GM10847 (cell line): ENCODE data around the gene GJC1.

Experiments used
- POLR2A ChIP-seq: IDR thresholded peaks from 2 replicates; pipeline ENCODE4 v1.6.1; 2011; ENCODE audit not compliant: insufficient read length; ENCODE audit errors: extremely low read depth

GJC1 gene

DNA sequence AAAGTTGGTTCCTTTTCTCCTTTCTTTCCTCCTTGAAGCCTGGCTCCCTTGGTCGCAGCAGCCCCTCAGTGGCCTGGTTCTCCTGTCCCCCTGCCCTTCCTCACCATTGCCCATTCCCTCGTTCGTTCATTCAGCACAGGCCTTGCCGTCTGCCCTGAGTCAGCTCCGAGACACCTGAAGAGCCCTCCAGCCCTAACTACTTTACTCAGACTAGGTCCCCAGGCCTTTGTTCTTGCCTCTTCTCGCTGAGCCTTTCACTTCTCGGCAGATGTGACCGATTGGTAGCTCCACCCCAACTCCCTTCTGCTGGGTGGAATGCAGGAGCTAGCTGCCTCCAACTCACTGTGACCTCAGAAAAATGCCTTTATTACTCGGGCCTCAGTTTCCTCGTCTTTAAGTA lies 78.3 kb downstream of the GJC1 start:
- TF ChIP-seq POLR2A = no peak

- no peak for TF ChIP-seq POLR2A
These were observed 78.8 kb downstream of the GJC1 start for GRCh38 chr17:44751331-44751730.

DNA sequence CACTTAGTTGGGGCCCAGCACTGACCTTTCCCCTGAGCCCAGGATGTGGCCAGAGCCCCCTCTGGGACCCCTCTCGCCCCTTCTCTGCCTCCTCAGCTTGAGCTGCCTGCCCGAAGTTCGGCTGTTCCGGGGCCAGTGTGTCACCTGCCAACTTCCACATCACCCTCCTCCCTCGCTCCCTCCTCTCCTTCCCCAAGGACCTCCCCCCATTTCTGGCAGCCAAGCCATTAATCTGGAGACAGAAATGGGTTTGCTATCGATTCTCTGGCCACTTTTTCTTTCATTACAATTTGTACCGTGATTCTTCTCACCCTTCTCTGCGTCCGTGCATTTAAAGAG lies 80.1 kb downstream of the GJC1 start:
- no peak for TF ChIP-seq POLR2A

GRCh38 chr17:44749076-44749979 lies 80.8 kb downstream of the GJC1 start:
- TF ChIP-seq POLR2A = no peak
